Fibroblast of skin of left quadriceps (primary cell): ENCODE data around the gene KLC1.
"Not testable (repeated sequence)": the region's sequence is repeated elsewhere in the genome, so short reads cannot be mapped to it uniquely, and the experiment has no call there.

Experiments
- DNase-seq, 2 experiments: peaks; one replicate each; pipeline ENCODE4 v3.0.0-alpha.2; 2013; ENCODE audit warnings: low read depth in 2 of 2

The KLC1 gene

DNA sequence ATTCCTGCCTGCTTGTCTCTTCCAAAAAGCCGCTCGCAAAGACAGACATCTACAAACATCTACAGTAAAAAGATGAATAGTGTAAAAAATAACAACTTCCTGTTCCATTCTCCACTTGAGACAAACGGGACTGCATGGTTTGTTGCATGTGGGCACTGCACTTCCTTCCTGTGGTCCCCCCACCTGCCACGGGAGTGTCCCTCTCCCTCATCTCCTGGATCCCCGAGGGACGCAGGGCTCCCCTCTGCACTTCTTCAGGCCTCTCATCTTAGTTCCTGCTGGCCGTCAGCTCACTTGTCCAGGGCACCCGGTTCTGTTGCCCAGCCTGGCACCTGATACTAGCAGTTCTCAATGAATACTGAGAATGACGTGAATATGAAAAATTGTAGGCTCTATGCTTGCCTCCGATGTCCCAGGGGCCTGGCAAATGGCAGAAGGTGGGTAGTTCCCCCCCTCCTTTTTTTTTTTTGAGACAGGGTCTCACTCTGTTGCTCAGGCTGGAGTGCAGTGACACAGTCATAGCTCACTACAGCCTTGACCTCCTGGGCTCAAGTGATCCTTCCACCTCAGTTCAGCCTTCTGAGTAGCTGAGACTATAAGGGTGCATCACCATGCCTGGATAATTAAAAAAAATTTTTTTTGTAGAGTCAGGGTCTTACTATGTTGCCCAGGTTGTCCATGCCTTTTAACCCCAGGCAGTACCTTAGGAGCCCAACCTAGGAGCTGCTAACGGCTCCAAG lies 3.5 kb upstream of the KLC1 start:
- no peak for DNase-seq

DNA sequence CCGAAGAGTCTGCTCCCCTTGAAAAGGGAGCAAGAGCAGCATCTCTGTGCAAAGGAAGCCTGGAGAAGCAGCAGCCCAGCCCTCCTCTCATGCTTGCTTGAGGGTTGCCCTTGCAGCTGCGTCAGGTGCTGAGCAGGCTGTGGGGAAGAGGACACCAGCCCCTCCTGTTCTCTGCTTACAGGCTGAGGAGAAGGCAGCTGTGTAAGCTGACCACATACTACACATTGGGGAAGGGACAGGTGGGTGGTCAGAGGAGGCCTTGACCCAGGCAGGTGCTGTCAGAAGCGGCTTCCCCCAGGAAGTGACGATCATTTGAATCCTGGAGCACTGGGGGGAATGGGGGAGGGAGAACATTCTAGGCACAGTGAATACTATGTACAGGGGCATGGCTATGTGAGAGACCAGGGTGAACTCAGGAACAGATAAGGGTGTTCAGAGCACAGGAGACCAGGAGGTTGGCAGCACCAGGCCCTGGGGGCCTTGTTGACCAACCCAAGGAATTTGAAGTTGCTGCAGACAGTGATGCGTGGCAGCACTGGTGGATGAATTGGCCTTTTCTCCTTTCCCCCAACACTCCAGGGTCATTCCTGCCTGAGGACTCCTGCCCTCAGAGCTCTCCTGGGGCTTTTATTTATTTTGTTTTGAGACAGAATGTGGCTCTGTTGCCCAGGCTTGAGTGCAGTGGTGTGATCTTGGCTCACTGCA lies 2.7 kb upstream of the KLC1 start:
- DNase-seq, result no peak

DNA sequence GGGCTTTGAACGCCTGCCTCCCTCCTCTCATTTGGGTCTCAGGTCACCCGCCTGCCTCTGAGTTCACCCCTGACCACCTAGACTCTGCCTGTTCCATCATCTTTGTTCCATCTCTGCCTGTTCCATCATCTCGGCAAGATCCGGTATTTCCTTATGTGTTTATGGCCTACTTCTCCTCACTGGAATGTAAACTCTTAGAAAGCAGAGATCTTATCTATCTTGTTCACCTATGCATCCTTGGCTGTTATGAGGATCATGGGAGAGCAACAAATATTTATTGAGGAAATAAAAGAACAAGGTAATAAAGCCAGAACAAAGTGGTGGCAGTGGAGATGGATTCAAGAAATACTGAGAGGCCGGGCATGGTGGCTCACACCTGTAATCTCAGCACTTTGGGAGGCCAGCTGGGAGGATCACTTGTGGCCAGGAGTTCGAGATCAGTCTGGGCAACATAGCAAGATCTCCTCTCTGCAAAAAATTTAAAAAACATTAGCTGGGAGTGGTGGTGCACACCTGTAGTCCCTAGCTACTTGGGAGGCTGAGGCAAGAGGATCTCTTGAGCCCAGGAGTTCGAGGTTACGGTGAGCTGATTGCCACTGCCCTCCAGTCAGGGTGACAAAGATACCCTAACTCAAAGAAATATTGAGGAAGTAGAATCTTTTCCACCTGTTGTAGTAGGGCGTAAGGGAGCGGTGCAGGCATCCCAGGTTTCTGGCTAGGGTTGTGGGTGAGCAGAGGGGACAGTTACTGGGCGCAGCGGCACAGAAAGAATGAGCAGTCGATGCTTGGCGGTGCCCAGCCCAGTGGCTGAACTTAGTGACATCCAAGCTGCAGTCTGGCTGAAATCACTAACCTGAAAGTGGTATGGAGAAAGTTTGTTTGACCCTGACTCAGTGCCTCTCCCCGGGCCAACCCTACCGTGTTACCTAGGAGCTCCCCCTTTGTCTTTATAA lies 1.7 kb upstream of the KLC1 start:
- no peak for DNase-seq

DNA sequence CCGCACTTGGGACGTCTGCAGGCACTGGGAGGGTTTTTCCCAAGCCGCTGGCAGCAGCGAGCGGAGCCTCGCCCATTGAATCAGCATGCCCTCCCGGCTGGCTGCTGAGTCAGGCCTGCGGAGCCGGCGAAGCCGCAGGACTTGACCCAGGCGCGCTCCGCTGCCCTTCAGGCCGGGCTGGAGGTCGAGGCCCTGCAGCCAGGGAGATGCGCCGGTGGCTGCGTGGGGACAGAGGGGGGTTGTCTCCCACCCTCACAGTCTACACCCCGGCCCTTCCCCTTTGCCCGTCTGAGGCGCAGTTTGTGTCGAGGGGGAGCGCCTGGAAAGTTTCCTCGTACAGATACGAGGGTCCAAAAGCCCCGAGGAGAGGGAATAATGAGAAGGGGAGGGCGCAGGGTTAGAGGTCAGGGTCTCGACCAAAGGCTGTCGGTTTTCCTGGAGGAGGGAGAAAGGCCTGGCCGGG lies 759 bp upstream of the KLC1 start:
- DNase-seq, result no peak

DNA sequence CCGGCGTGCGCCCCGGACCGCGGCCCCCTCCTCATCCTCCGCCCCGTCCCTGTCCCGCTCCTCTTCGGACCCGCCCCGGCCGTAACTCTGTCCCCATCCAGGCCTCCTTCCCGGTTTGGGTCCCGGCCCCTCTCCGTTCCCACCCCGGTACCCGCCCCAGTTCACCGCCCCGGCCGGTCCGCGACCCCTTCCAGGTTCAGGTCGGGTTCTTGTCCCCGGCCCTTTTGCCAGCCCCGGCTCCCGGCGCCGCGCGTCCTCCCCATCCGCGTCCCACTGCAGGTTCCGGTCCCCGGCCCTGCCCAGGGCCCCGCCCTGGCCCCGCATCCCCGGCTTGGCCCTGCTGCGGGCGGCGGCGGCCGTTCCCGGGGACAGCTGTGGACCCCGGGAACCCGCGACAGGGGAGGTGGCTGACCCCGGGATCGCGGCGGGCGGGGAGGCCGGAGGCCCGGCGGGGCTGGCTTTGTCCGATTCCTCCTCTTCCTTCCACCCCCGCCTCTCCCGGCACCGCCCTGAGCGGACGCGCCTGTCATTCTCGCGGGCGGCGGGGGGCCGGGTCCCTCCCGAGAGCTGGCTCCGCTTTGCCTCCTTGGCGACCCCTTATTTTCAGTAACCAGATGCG lies 601 bp downstream of the KLC1 start:
- no peak for DNase-seq

DNA sequence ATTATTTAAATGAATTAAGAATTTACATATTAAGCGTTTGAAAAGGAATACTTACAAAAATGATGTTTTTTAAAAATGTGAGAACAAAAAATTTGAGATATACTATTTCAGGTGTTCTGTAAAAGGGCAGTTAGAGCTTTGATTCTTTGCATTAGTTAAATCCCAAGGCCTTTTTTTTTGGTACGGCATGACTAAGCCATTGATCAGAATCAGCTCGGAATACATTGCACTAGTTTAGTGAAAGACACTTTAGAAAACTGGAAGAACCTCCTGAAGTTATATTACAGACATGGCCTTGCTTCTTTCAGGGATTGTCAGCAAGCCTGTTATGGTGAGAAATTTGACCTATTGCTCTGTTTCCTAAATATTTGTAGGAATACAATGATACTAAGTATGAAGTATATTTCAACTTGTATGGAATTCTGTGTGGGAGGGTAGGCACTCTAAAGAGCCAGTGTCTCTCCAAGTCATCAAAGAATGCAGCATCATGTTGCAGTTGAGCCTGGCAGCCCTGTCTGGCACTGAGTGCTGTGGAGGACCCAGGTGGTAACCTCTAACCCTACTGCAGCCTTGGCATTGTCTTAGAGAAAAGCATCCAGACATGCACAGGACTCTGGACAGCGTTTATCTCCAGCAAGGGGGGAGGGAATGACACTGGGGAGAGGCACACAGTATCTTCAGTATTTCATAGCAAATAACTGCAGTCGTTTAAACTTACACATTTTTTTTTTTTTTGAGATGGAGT lies 1.5 kb downstream of the KLC1 start:
- no peak for DNase-seq

DNA sequence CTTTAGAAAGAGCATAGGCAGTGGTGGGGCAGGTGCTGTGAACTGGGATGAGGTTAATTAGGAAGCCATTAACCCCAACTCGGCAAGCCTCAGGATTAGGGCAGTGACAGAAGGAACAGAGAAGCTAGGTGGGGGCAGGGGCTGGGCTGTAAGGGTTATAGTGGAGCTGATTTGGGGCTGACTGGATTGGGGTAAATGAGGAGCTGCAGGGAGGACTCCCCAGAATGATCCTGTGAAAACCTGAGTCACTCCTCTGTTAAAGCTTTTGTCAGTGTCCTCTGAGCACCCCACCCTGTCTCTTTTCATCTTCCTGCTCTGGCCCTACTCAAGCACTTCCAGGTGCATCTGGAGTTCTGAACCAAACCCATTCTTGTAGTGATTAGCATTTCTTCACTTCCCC lies 4.4 kb downstream of the KLC1 start:
- no peak for DNase-seq

DNA sequence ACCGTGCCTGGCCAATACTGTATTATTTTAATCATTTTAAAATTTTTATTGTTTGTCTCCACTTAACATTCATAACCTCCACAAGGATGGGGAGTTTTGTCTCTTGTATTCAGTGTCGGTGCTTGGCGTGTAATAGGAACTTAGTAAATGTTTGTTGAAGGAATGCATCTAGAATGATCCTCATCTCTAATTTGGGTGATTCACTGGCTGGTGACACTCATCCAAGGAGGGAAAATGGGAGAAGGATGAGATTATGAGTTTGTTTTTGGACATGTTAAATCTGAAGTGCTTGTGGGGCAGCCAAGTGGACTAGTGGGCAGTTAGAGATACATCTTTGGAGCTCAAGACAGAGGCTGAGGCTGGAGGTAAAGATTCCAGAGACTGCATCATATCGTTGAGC lies 5.1 kb downstream of the KLC1 start:
- DNase-seq, result no peak

DNA sequence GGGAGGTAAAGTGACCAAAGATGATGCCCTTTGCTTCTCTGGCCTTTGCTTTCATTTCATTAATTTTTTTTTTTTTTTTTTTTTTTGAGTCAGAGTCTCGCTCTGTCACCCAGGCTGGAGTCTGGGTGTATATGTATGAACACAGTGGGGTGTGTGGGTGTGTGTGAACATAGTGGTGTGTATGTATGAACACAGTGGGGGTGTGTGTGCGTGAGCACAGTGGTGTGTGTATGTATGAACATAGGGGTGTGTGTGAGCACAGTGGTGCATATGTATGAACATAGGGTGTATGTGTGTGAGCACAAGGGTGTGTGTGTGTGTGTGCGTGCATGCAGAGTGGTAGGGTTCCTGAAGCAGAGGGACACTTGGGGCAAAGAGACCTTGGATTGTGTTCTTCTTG lies 9.6 kb downstream of the KLC1 start:
- no peak for DNase-seq

DNA sequence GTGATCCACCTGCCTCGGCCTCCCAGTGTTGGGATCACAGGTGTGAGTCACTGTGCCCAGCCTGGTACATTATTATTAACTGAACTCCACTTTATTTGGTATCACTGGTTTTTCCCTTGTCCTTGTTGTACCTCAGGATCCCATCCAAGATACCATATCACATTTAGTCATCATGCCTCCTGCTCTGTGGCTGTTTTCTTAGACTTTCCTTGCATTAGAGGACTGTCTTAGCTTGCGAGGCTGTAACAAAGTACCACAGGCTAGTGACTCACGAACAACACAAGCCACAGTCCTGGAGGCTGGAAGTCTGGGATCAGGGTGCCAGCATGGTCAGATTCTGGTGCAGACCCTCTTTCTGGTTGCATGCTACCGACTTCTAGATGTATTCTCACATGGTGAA lies 12.2 kb downstream of the KLC1 start:
- no peak for DNase-seq

DNA sequence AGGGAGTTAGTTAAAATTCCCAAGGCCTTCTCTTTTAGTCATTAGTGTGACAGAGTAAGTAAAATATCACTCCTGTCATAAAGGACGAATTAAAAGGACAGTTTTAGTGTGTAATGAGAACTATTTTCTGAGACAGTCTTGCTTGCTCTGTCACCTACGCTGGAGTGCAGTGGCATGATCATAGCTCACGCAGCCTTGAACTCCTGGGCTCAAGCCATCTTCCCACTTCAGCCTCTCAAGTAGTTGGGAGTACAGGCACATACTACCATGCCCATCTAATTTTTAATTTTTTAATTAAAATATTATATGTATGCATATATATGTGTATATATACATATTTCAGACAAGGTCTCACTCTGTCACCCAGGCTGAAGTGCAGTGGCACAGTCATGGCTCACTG lies 17.2 kb downstream of the KLC1 start:
- no peak for DNase-seq

DNA sequence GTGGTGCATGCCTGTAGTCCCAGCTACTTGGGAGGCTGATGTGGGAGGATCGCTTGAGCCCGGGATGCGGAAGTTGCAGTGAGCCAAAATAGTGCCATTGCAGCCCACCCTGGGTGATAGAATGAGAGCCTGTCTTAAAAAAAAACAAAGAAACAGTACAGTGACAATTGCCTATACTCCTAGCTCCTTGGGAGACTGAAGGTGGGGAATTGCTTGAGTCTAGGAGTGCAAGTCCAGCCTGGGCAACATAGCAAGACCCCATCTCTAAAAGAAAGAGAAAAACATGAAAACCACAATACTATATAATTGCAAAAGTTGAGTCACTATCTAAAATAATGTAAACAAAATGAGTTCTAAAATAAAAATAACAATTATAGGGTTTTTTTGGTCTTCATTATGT lies 20.0 kb downstream of the KLC1 start:
- DNase-seq, result no peak

DNA sequence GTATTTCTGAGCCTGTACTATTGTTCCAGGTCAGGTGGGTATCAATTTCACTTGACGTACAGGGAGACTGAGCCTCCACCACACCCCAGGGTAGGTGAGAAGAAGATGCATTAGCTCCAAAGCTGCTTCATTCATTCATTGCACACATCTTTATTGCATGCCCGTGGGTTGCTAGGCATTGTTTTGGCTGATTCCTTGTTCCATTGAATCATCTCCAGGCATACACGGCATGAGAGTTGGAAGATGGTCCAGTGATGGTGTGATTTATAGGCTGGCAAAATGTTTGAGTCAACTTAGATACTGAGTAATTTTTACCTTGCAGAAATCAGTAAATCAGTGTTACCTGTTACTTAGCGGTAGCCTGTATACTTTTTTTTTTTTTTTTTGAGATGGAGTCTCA lies 21.2 kb downstream of the KLC1 start:
- DNase-seq, result no peak

DNA sequence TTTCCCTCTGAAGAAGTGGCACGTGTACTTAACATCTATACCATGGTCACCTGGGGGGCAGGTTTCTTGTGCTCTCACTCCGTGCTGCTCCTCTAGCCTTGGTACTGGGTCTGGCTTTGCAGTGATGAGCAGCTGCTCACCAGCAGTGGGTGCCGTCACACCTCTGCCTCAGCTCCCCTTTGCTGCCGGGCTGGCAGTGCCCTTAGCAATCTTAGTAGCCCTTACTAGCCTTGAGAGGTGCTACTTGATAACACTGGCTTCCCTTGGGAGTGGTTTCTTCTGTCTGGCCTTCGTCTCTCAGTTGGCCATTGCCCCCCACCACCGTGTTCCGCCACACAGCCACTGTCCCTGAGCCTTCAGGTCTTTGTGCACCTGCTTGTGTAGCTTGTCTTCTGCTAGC lies 22.6 kb downstream of the KLC1 start:
- no peak for DNase-seq

DNA sequence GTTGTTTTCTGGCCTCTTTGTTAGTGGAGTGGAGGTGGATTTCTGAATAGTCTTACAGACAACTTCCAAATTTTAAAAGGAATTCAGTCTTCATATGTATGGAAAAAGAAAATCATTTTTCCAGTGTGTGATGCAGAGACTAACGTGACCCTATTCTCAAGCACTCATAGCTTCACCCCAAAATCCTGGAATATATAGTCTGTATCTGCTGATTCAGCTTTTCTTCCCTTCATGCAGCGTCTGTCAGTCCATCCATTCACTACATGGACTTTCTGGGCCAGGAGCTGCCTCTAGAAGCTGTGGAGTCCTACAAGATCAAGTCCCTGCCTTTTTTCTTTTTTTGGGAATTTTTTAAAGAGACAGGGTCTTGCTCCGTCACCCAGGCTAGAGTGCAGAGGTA lies 23.8 kb downstream of the KLC1 start:
- DNase-seq, result no peak

DNA sequence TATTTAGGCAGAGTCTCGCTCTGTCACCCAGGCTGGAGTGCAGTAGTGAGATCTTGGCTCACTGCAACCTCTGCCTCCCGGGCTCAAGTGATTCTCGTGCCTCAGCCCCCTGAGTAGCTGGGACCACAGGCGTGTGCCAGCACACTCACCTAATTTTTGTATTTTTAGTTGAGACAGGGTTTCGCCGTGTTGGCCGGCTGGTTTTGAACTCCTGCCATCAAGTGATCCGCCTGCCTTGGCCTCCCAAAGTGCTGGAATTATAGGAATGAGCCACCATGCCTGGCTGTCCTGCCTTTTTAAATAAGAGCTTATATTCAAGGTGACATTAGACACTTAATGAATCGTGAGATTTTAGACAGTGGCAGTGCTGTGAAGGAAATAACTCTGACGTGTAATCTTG lies 24.3 kb downstream of the KLC1 start:
- not testable (repeated sequence) for DNase-seq

DNA sequence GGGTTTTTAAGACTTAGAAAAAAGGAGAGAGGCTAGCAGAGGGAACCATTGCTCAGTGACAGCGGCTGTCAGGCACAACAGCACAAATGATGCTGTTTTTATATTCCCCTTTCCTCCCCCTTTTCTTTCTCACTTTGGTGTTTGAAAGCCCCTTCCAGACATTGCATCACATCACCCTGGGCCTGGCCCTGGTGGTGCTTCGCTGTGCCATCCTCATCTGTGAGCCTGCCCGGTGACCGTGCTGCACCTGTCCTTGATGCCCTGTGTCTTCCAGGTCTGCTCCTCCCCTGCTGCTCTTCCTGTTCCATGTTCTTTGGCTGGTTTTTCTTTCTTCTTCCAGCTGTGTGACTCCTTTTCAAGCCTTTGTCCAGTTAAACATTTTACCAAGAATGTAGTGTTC lies 24.8 kb downstream of the KLC1 start:
- no peak for DNase-seq

DNA sequence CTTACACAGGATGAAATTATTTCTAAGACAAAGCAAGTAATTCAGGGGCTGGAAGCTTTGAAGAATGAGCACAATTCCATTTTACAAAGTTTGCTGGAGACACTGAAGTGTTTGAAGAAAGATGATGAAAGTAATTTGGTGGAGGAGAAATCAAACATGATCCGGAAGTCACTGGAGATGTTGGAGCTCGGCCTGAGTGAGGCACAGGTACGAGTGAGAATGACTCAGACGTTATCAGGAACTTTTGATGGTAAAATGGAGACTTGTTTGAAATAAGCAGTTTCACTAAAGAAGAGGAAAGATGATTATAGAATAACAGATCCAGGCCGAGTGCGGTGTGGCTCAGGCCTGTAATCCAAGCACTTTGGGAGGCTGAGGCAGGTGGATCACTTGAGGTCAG lies 25.6 kb downstream of the KLC1 start:
- no peak for DNase-seq

DNA sequence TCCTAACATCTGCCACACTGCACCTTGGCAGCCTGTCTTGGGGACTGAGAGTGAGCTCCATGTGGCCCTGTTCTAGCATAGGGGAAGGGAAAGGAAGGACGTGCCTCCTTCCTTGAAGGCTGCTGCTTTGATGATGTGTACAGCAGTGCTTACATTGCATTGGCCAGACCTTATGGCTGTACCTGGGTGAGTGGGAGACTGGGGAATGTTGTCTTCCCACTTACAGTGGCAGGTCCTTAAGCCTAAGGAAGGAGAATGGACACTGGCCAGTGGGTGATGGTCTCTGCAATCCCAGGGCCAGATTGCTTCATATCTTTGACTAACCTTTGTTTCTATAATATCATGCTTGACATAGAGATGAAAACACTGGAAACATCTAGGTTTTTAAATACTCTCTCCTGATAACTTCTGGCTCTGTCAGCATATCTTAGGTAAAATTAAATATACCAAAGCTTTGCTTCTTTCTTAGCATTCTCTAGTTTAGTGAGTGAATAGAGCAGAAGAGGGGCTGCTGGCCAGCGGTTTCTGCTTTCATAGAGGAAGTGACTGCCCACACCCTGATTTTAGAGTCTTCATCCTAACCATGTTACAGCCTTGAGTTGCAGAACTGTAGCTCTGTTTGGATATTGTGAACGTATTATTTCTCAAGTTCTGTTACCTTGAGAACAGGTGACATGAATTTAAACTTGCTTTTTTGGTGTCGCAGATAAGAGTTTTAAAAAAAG lies 27.2 kb downstream of the KLC1 start:
- no peak for DNase-seq

DNA sequence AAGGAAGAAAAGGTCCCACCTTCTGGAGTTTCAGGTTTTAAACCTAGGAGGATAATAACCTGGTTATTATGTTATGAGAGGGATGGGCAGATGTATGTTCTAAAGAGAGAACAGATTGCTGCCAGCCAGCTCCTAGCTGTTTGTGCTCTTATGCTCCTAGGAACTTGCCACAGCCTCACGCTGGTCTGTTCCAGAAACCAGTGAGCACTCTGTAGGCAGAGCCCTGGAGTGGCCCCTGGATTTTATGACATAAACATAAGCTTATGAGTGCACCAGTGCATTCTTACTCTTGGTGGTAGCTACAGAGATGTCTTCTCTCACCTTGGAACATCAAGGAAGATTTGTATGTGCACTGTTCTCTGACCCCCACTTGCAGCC lies 27.7 kb downstream of the KLC1 start:
- DNase-seq, result no peak

DNA sequence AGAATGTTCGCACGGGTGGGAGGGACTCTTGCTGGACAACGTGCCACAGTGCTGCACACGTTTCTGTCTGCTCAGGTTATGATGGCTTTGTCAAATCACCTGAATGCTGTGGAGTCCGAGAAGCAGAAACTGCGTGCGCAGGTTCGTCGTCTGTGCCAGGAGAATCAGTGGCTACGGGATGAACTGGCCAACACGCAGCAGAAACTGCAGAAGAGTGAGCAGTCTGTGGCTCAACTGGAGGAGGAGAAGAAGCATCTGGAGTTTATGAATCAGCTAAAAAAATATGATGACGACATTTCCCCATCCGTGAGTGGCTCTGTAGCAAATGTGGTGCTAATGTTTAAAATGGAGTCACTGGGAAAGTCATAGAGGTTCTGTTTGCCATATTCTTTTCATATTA lies 28.5 kb downstream of the KLC1 start:
- DNase-seq, result peak; percentile 33 to 46
